HG03280 (cell line): ENCODE results near the gene SEMA3D.
"Not testable (repeated sequence)": the region's sequence is repeated elsewhere in the genome, so short reads cannot be mapped to it uniquely, and the experiment has no call there.

Source experiments
- ATAC-seq: cut with Tn5 transposase; IDR thresholded peaks from one replicate; pipeline ENCODE4 v1.9.1; 2021; ENCODE audit warnings: mild to moderate bottlenecking, moderate library complexity; ENCODE audit not compliant: unreplicated experiment

Gene SEMA3D

DNA sequence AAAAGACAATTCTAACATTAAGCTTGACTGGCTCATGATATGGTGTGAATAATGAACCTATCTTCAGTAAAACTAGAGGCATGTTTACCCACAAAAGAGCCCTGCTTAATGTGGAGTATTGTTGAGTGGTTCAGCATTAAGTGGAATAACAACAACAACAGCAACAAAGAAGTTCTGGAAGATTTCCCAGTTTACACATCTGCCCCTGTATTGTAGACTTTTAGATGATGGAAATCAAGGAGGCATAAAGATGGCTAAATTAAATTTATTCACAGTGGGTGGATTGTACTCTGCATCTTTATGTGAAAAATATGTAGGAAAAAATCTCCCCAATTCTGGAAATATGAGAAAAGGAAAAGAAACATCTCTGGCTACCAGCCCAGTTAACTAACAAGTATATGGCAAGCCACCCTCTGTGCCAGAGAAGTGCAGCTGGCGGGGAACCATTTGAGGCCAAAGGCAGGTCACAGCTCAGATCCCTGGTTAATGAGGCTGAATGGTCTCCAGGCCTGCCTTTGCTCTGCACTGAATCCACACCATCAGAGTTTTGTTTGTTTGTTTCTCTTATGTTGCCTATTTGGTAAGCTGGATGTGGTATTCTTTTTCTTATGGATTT lies 186.0 kb downstream of the SEMA3D start:
- no peak for ATAC-seq

- ATAC-seq: no peak
Measured at GRCh38 chr7:84999450-84999849, 187.4 kb downstream of the SEMA3D start.

- no peak for ATAC-seq
Measured at GRCh38 chr7:84998665-84999064, 188.2 kb downstream of the SEMA3D start.

GRCh38 chr7:84997626-84998025 lies 189.2 kb downstream of the SEMA3D start:
- no peak for ATAC-seq

DNA sequence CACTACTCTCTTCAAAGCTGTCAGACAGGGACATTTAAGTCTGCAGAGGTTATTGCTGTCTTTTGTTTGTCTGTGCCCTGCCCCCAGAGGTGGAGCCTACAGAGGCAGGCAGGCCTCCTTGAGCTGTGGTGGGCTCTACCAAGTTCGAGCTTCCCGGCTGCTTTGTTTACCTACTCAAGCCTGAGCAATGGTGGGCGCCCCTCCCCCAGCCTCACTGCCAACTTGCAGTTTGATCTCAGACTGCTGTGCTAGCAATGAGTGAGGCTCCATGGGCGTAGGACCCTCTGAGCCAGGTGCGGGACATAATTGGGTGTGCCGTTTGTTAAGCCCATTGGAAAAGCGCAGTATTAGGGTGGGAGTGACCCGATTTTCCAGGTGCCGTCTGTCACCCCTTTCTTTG lies 193.9 kb downstream of the SEMA3D start:
- ATAC-seq: not testable (repeated sequence)

DNA sequence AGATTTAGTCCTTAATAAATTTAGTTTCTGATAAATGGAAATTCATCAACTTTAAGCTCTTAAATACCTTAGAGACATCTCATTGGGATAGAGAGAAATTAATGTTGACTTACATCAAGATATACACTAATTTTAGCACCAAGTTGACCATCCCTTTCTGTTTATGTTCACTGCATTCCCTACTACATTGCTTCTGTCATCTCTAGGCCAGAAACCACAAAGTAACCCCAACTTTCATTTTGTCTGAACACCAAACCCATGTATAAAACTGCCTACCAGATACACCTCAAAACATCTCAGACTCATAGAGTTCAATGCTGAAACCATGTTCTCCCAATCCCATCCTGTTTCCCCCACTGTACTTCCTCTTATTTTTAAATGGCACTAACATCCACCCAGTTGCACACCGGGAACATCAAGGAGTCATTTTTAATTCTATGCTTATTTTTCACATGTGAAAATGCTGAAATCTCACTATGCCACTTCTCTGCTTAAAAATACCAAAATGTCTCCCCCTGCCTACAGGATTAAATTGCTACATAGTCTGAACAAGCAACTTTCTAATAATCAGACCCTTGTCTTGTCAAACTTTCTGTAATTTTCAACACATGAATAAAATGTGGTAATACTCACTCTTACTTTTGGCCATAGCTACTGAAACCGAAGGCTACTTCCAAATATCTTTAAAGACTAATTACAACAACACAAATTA lies 201.6 kb downstream of the SEMA3D start:
- ATAC-seq: no peak

DNA sequence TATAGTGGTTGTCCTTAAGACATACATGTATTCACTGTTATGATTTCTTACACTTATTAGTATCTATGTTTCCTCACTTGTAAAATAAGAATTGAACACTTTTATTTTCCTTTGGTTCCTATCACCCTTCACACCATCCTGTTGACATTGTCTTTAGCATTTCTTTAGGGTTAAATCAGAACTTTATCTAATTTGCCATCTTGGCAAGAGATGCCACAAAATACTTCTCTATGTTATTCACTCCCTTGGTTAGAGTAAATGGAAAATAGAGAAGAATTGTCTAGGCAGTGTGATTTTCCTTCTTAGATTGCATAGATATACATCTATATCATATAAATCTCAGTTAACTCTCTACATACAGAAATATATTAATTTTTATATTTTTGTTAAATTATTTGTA lies 204.7 kb downstream of the SEMA3D start:
- no peak for ATAC-seq

DNA sequence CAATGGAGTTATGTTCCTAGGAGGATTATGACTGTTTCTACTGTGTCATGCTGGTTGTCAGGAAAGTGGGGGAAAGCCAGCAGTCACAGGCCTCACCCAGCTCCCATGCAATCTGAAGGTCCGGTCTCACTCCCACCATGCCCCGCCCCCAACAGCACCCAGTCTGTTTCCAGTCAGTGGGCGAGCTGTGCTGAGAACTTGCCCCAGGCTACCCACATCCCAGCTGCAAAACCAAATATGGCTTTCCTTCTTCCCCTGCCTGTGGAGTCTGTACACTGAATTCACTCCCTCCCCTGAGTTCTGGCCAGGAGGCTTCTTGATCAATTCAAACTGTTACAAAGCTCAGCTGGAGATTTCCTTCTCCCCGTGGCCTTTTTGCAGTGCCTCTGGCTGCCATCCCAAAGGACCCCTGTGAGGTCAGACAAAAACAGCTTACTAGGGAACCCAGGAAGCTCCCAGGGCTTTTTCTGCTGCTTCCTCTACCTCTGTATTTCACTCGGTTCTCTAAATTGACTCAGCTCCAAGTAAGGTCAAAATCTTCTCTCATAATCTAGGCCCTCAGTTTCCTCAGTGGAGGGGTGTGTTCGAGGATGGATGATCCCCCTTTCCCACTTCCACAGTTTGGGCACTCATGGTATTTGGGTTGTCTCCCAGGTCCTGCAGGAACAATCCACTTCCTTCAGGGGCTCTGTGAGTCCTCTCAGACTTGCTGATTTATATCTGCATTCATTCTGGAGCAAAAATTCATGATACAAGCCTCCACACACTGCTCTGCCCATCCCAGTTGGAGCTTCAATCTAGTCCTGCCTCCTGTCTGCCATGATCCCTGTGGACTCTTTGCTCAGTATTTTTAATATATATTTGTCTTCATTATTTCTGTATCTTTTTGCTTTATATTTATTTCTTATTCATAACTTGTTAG lies 205.5 kb downstream of the SEMA3D start:
- no peak for ATAC-seq

- no peak for ATAC-seq
Measured at GRCh38 chr7:84975586-84976185, 211.2 kb downstream of the SEMA3D start.

- no peak for ATAC-seq
Measured at GRCh38 chr7:84971360-84971759, 215.5 kb downstream of the SEMA3D start.

DNA sequence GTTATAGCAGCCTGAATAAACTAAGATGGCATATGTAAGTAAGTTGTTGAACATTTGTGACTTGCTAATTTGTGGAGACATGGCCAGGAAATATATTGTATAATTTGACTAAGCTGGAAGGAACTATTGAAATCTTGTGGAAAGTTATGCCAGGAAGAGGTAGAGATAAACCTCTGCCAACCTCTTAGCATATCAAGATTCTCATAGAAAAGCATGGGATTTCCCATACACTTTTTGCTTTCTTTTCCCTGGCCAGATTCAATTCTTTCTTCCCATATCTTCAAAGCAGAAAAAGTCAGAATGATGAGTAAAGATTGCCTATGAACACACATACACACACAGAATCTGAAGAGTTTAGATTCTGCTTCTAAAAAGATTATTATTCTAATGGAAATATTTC lies 216.2 kb downstream of the SEMA3D start:
- ATAC-seq: no peak

DNA sequence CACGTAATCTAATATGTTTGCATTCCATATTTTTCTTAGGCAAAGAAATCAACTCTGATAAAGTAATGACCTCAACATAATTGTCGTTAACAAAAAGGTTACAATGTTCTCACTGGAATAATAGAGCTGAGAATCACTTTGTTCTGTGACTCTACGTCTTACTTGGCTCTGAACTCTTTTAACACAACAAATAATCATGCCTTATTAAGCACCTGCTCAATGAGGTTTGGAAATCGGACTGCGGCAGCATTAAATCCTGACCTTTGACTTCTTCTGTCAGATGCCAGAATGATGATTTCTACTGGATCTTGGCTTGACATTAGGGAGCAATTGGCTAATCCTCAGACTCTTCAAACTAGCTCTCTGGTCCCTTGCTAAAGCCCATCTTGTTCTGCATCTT lies 233.6 kb downstream of the SEMA3D start:
- ATAC-seq: no peak

DNA sequence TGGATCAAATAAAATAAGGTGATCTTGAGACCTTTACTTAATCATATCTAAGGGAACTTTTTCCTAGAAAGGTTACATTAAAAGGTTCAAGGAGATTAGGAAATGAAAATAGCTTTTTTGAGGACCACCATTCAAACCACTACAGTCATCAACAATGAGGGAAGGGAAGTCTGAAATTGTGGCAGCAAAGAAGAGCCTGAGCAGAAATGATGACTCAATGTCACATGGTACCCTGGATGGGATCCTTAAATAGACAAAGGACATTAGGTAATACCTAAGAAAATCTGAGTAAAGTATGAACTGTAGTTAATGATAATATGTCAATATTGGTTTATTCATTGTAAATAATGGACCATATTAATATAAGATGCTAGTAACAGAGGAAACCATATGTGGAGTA lies 236.0 kb downstream of the SEMA3D start:
- ATAC-seq: no peak

GRCh38 chr7:84949501-84949900 lies 237.4 kb downstream of the SEMA3D start:
- no peak for ATAC-seq

DNA sequence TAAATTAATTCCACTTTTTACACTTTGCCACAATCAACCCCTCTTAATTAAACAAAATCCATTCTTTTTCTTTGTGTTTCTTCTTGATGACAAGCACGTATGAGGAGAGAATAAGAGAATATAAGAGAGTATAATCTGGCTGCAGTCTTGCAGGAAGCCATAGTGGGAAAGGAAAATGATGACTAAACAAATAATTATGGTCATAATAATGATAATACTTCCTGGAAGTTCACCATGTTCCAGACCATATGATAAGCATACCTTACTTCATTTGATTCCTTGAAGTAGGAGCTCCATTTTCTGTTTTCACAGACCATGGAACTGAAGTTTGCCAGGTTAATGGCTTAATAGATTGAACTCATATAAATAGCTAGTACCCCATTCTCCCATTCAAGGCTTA lies 237.8 kb downstream of the SEMA3D start:
- no peak for ATAC-seq

- no peak for ATAC-seq
Measured at GRCh38 chr7:84948634-84949033, 238.2 kb downstream of the SEMA3D start.

- no peak for ATAC-seq
Measured at GRCh38 chr7:84946549-84946948, 240.3 kb downstream of the SEMA3D start.
